B cell (primary cell): ENCODE measurements around the gene ZBTB40.

Experiments
- CTCF ChIP-seq: fragments of 200-600 bp; IDR thresholded peaks from one replicate; pipeline ENCODE4 v1.8.0; 2022; ENCODE audit warnings: antibody characterized with exemption, mild to moderate bottlenecking
- EZH2 ChIP-seq: IDR thresholded peaks from 2 replicates; pipeline ENCODE4 v1.6.1; 2012; ENCODE audit warnings: borderline replicate concordance, low read depth, mild to moderate bottlenecking, moderate library complexity, low read length; ENCODE audit not compliant: insufficient read depth, poor library complexity, severe bottlenecking

- no peak for TF ChIP-seq EZH2
- TF ChIP-seq CTCF: no peak
Observed at GRCh38 chr1:22402356-22403053, 49.1 kb upstream of the ZBTB40 start.
